HUDEP-2 (cell line): ENCODE data around the gene GRM4.

Experiments used
- DNase-seq, 76 experiments: peaks; one replicate each; lab custom pipeline; 2025; ENCODE audit not compliant: unreplicated experiment in 76 of 76; lab: John Stamatoyannopoulos, UW

GRM4 gene

GRCh38 chr6:34143884-34144580 lies 1.9 kb downstream of the GRM4 start:
- DNase-seq: peak in 18 of 76 experiments; percentile 7 to 50 (median 18)

- DNase-seq: no peak
Measured at GRCh38 chr6:34143196-34143883, 2.5 kb downstream of the GRM4 start.

GRCh38 chr6:34142061-34142998 lies 3.6 kb downstream of the GRM4 start:
- peak in 49 of 76 experiments; percentile 7 to 71 (median 39) for DNase-seq

GRCh38 chr6:34140075-34140474 lies 5.8 kb downstream of the GRM4 start:
- DNase-seq: no peak

GRCh38 chr6:34138914-34139510 lies 6.9 kb downstream of the GRM4 start:
- DNase-seq: no peak

GRCh38 chr6:34138191-34138590 lies 7.7 kb downstream of the GRM4 start:
- no peak for DNase-seq

- DNase-seq: no peak
Measured at GRCh38 chr6:34135541-34135940, 10.3 kb downstream of the GRM4 start.

- peak in 33 of 76 experiments; percentile 6 to 56 (median 24) for DNase-seq
Measured at GRCh38 chr6:34132486-34133185, 13.3 kb downstream of the GRM4 start.

GRCh38 chr6:34131326-34132290 lies 14.3 kb downstream of the GRM4 start:
- DNase-seq: no peak

- DNase-seq: no peak
Measured at GRCh38 chr6:34130862-34131261, 15.0 kb downstream of the GRM4 start.

GRCh38 chr6:34129753-34130152 lies 16.1 kb downstream of the GRM4 start:
- DNase-seq: no peak

GRCh38 chr6:34128045-34128444 lies 17.8 kb downstream of the GRM4 start:
- DNase-seq: no peak

- DNase-seq: no peak
Measured at GRCh38 chr6:34126419-34126818, 19.5 kb downstream of the GRM4 start.

- DNase-seq: no peak
Measured at GRCh38 chr6:34125939-34126338, 19.9 kb downstream of the GRM4 start.

- DNase-seq: no peak
Measured at GRCh38 chr6:34120953-34121675, 24.8 kb downstream of the GRM4 start.

GRCh38 chr6:34115915-34116314 lies 30.0 kb downstream of the GRM4 start:
- no peak for DNase-seq

- peak in 3 of 76 experiments; percentile 11 to 40 (median 17) for DNase-seq
Measured at GRCh38 chr6:34115403-34115795, 30.5 kb downstream of the GRM4 start.

GRCh38 chr6:34114695-34115402 lies 31.0 kb downstream of the GRM4 start:
- no peak for DNase-seq
